Measurements from ENCODE around the gene PLXND1. TPM values are rescaled to one million over a fixed set of nuclear protein-coding genes. Genes with fewer than 3 reads are reported as not detected.

Gene PLXND1
- total RNA-seq, 1 experiment from 2014 or later = 47.3 TPM

DNA sequence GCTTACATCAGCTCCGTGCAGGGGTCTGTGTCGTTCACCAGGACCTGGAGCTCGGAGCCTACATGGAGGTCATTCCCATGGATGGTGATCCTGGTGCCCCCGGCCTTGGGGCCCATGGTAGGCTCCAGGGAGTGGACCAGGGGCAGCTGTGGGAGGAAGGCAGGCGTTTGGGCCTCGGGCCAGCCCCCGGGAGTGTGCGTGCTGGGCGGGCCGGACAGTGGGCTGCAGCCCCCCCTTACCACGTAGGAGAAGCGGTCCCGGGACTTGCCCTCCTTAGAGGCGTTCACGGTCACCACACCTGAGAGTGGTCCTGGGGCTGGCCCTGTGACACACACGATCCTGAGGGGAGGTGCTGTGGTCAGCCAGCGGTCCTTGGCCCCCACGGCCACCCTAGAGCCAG is 33.9 kb downstream of the PLXND1 start:
- intact Hi-C loops (cut with micrococcal nuclease) = no loop called here
- no peaks in the 10 kb centered on the region for H4K20me1 ChIP-seq (ENCODE audit: insufficient read depth)
- no peak overlapping the region for H3K4me3 ChIP-seq (replicated peaks in 1 of 2; ENCODE audit: low read depth in 1 of 2, low read length in 2 of 2)
- H3K36me3 ChIP-seq (ENCODE audit: control insufficient read depth in 1 of 2, insufficient read depth in 2 of 2, low read length in 2 of 2) = no peaks in the 10 kb centered on the region; a peak in 1 of 4 replicates
- no peaks in the 10 kb centered on the region for H3K9me3 ChIP-seq (ENCODE audit: control insufficient read depth in 1 of 2, insufficient read depth in 1 of 2, low read depth in 1 of 2, low read length in 2 of 2)
- no peaks in the 10 kb centered on the region for H3K27me3 ChIP-seq (ENCODE audit: insufficient read depth, low read length)
- no peaks in the 10 kb centered on the region for H3K4me1 ChIP-seq (ENCODE audit: control insufficient read depth in 1 of 2, insufficient read depth in 2 of 2, low read length in 2 of 2)
- TF ChIP-seq EZH2 (IDR thresholded peaks at IDR 0.05) (no peak), CEBPB (IDR thresholded peaks at IDR 0.05; ENCODE audit: low read depth) (no peak), TCF7L2 (IDR thresholded peaks at IDR 0.05; ENCODE audit: borderline replicate concordance, extremely low read depth, insufficient read depth, insufficient read length) (no peak), SP1 (IDR thresholded peaks at IDR 0.05; ENCODE audit: low read depth) (no peak), ZFX (IDR thresholded peaks at IDR 0.05) (no peak), SIN3A (IDR thresholded peaks at IDR 0.05; ENCODE audit: low read depth) (no peak), CBX3 (IDR thresholded peaks at IDR 0.05; ENCODE audit: low read depth) (no peak), FOSL1 (IDR thresholded peaks at IDR 0.05; ENCODE audit: low read depth) (no peak), POLR2AphosphoS5 (IDR thresholded peaks at IDR 0.05; ENCODE audit: low read depth, low read length) (no peak), RAD21 (IDR thresholded peaks at IDR 0.05; ENCODE audit: low read depth) (no peak), YY1 (IDR thresholded peaks at IDR 0.05; ENCODE audit: extremely low read depth, insufficient replicate concordance, low read depth, low read length) (no peak), SRF (IDR thresholded peaks at IDR 0.05; ENCODE audit: low read depth) (no peak), POLR2A (IDR thresholded peaks at IDR 0.05; ENCODE audit: borderline replicate concordance, extremely low read depth, insufficient read depth, insufficient read length) (no peak), EGR1 (IDR thresholded peaks at IDR 0.05; ENCODE audit: low read depth) (no peak), ELF1 (IDR thresholded peaks at IDR 0.05; ENCODE audit: borderline replicate concordance, low read depth) (no peak)
- TF ChIP-seq, protein P1, sequence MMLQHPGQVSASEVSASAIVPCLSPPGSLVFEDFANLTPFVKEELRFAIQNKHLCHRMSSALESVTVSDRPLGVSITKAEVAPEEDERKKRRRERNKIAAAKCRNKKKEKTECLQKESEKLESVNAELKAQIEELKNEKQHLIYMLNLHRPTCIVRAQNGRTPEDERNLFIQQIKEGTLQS (IDR thresholded peaks at IDR 0.05) = no peak
- TF ChIP-seq, protein P2, sequence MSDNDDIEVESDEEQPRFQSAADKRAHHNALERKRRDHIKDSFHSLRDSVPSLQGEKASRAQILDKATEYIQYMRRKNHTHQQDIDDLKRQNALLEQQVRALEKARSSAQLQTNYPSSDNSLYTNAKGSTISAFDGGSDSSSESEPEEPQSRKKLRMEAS (IDR thresholded peaks at IDR 0.05) = no peak
- TF ChIP-seq, protein P3, sequence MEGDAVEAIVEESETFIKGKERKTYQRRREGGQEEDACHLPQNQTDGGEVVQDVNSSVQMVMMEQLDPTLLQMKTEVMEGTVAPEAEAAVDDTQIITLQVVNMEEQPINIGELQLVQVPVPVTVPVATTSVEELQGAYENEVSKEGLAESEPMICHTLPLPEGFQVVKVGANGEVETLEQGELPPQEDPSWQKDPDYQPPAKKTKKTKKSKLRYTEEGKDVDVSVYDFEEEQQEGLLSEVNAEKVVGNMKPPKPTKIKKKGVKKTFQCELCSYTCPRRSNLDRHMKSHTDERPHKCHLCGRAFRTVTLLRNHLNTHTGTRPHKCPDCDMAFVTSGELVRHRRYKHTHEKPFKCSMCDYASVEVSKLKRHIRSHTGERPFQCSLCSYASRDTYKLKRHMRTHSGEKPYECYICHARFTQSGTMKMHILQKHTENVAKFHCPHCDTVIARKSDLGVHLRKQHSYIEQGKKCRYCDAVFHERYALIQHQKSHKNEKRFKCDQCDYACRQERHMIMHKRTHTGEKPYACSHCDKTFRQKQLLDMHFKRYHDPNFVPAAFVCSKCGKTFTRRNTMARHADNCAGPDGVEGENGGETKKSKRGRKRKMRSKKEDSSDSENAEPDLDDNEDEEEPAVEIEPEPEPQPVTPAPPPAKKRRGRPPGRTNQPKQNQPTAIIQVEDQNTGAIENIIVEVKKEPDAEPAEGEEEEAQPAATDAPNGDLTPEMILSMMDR (IDR thresholded peaks at IDR 0.05 in 2 of 3, conservative IDR thresholded peaks at IDR 0.05 in 1 of 3; ENCODE audit: borderline replicate concordance in 1 of 3, insufficient read depth in 1 of 3, low read depth in 2 of 3, low read length in 2 of 3) = no peak
- TF ChIP-seq, protein P4, sequence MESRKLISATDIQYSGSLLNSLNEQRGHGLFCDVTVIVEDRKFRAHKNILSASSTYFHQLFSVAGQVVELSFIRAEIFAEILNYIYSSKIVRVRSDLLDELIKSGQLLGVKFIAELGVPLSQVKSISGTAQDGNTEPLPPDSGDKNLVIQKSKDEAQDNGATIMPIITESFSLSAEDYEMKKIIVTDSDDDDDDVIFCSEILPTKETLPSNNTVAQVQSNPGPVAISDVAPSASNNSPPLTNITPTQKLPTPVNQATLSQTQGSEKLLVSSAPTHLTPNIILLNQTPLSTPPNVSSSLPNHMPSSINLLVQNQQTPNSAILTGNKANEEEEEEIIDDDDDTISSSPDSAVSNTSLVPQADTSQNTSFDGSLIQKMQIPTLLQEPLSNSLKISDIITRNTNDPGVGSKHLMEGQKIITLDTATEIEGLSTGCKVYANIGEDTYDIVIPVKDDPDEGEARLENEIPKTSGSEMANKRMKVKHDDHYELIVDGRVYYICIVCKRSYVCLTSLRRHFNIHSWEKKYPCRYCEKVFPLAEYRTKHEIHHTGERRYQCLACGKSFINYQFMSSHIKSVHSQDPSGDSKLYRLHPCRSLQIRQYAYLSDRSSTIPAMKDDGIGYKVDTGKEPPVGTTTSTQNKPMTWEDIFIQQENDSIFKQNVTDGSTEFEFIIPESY (IDR thresholded peaks at IDR 0.05; ENCODE audit: extremely low read depth, insufficient replicate concordance, low read length) = no peak
- TF ChIP-seq, protein P5, sequence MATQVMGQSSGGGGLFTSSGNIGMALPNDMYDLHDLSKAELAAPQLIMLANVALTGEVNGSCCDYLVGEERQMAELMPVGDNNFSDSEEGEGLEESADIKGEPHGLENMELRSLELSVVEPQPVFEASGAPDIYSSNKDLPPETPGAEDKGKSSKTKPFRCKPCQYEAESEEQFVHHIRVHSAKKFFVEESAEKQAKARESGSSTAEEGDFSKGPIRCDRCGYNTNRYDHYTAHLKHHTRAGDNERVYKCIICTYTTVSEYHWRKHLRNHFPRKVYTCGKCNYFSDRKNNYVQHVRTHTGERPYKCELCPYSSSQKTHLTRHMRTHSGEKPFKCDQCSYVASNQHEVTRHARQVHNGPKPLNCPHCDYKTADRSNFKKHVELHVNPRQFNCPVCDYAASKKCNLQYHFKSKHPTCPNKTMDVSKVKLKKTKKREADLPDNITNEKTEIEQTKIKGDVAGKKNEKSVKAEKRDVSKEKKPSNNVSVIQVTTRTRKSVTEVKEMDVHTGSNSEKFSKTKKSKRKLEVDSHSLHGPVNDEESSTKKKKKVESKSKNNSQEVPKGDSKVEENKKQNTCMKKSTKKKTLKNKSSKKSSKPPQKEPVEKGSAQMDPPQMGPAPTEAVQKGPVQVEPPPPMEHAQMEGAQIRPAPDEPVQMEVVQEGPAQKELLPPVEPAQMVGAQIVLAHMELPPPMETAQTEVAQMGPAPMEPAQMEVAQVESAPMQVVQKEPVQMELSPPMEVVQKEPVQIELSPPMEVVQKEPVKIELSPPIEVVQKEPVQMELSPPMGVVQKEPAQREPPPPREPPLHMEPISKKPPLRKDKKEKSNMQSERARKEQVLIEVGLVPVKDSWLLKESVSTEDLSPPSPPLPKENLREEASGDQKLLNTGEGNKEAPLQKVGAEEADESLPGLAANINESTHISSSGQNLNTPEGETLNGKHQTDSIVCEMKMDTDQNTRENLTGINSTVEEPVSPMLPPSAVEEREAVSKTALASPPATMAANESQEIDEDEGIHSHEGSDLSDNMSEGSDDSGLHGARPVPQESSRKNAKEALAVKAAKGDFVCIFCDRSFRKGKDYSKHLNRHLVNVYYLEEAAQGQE (IDR thresholded peaks at IDR 0.05; ENCODE audit: low read depth) = no peak
- H3K27ac ChIP-seq (ENCODE audit: low read depth, low read length) = no peak overlapping the region
- no peaks in the 10 kb centered on the region for H3K9me2 ChIP-seq (ENCODE audit: insufficient read depth)
- ChIA-PET POLR2A (no interaction called here), RAD21 (ENCODE audit: low non-redundant PET in 1 of 2, low total read pairs in 2 of 2, uncharacterized antibody in 2 of 2, unreplicated experiment in 2 of 2) (no interaction called here), CTCF (no interaction called here)
- BruUV-seq (replicated peaks) = no TSS peak
- no peak overlapping the region for H2AFZ ChIP-seq (ENCODE audit: low read depth, low read length, poor library complexity, severe bottlenecking)
- H3K9ac ChIP-seq (ENCODE audit: low read length) = no peak overlapping the region
- H3K4me2 ChIP-seq (ENCODE audit: low read length) = no peak overlapping the region
- ATAC-seq = no peak
- H3K79me2 ChIP-seq (ENCODE audit: insufficient read depth, low read length) = no peaks in the 10 kb centered on the region
- DNase-seq (ENCODE audit: low read depth, low spot score) = no peak

Measured in HCT116 (cell line).